ENCODE measurements around the gene RTP1.
"Not testable (repeated sequence)": the region's sequence is repeated elsewhere in the genome, so short reads cannot be mapped to it uniquely, and the experiment has no call there.

- not testable (repeated sequence) for TF ChIP-seq CTCF (conservative IDR thresholded peaks at IDR 0.05; ENCODE audit: low read length); EZH2phosphoT487 (IDR thresholded peaks at IDR 0.05; ENCODE audit: borderline replicate concordance)
These were observed 41.5 kb downstream of the RTP1 start for GRCh38 chr3:187238835-187239234.
